Measurements from ENCODE around the gene FEV.

Gene FEV

DNA sequence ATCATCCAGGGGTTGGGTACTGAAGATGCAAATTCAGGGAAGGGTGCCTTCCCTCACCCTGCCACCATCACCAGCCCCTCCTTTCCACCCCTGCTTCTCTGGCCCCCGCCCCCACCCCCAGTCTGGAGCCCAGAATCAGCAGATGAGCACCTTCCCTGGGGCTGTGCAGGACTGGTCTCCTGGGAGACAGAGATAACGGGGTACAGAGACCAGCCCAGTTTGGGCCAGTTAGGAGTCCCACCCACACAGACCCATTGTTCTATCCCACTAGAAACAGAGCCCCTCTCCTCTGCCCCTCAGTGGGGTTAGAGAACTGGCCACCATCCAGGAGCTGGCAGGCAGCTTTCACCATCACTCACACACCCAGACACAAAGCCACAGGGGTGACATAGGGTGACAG is 12.7 kb upstream of the FEV start:
- no peak overlapping the region for H3K4me2 ChIP-seq (ENCODE audit: insufficient read depth, low read length)
- H3K36me3 ChIP-seq (ENCODE audit: insufficient read depth, low read length): no peaks in the 10 kb centered on the region
- no peak overlapping the region for H3K4me3 ChIP-seq (ENCODE audit: low read depth in 1 of 2, low read length in 2 of 2)
- H3K4me1 ChIP-seq (ENCODE audit: insufficient read depth, low read length): peaks cover 4% of the 10 kb centered on the region; the same call in 1 of the 2 replicates
- H2AFZ ChIP-seq (ENCODE audit: low read depth, low read length): no peak overlapping the region
- H3K27me3 ChIP-seq (ENCODE audit: insufficient read depth, low read length, poor library complexity): peaks cover 10% of the 10 kb centered on the region
- no peaks in the 10 kb centered on the region for H3K9me3 ChIP-seq (ENCODE audit: insufficient read depth, low read length, severe bottlenecking)
- ATAC-seq (ENCODE audit: insufficient read depth, low read depth): no peak
- TF ChIP-seq, protein P1, sequence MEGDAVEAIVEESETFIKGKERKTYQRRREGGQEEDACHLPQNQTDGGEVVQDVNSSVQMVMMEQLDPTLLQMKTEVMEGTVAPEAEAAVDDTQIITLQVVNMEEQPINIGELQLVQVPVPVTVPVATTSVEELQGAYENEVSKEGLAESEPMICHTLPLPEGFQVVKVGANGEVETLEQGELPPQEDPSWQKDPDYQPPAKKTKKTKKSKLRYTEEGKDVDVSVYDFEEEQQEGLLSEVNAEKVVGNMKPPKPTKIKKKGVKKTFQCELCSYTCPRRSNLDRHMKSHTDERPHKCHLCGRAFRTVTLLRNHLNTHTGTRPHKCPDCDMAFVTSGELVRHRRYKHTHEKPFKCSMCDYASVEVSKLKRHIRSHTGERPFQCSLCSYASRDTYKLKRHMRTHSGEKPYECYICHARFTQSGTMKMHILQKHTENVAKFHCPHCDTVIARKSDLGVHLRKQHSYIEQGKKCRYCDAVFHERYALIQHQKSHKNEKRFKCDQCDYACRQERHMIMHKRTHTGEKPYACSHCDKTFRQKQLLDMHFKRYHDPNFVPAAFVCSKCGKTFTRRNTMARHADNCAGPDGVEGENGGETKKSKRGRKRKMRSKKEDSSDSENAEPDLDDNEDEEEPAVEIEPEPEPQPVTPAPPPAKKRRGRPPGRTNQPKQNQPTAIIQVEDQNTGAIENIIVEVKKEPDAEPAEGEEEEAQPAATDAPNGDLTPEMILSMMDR (IDR thresholded peaks at IDR 0.05; ENCODE audit: borderline replicate concordance, extremely low read depth, low read length, poor library complexity, severe bottlenecking): no peak
- TF ChIP-seq EZH2 (IDR thresholded peaks at IDR 0.05; ENCODE audit: borderline replicate concordance, low read depth, low read length, severe bottlenecking): no peak
- DNase-seq: no peak
- H3K9ac ChIP-seq (ENCODE audit: low read depth, low read length): no peak overlapping the region
- no peak overlapping the region for H3K27ac ChIP-seq (ENCODE audit: low read length)
- H4K20me1 ChIP-seq (ENCODE audit: insufficient read depth, low read length): peaks cover 8% of the 10 kb centered on the region
- H3K79me2 ChIP-seq (ENCODE audit: insufficient read depth, low read length): no peaks in the 10 kb centered on the region

DNA sequence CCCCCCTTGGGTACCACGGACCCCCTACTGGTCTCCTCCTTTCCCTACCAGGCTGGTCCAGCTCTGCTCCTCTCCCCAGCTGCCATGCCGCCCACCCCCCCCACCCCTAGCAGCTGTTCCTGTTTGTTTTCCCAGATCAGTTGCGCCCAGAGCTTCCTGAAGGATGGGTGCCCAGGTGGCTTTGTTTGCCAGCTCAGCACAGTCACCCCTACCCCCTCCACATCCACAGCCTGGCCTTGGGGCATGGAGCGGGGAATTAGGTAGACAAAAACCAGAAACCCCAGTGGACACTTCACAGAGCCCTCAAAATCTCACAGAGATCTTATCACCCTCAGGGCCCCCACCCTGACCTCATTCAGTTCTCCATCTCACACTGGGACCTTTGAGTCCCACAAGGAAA is 12.0 kb upstream of the FEV start:
- DNase-seq: no peak
- H3K4me1 ChIP-seq (ENCODE audit: insufficient read depth, low read length): peaks cover 4% of the 10 kb centered on the region; the same call in 1 of the 2 replicates

DNA sequence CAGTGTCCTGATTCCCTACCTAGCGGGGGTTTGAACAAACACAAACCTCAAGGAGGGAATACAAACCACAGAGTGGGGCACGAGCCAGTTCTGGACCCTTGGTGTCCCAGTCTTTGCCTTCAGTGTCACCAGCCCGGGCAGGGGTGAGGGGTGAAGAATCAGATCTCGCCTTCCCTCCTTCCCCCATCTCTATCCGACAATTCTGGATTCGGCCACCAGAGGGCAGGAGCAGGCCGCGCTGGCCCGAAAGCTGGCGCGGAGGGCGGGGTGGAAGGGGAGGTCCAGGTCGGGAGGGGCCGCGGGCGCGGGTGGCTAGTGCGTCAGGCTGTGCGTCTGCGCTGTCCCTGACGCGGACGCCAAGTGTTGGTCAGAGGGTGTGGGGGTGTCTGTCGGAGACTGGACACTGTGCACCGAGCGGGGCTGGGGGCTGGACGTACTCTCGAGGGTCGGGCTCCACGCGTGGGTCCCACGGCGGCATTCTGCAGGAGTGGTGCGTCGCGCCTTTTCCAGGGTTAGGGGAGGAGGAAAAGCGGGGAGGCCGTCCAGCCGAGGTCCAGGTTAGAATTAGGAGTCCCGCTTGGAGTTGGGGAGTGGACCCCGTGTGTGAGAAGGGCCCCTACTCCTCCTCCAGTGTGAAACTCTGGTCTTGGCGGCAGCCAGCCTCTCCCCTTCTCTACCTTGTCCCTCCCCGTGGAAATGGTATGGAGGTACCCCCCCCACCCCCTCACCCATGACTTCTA is 11.2 kb upstream of the FEV start:
- H3K4me3 ChIP-seq (ENCODE audit: low read depth in 1 of 2, low read length in 2 of 2): no peak overlapping the region
- H4K20me1 ChIP-seq (ENCODE audit: insufficient read depth, low read length): peaks cover 17% of the 10 kb centered on the region
- peak; percentile 67 for DNase-seq
- H3K4me1 ChIP-seq (ENCODE audit: insufficient read depth, low read length): peaks cover 4% of the 10 kb centered on the region; the same call in 1 of the 2 replicates
- no peak overlapping the region for H2AFZ ChIP-seq (ENCODE audit: low read depth, low read length)
- no peaks in the 10 kb centered on the region for H3K36me3 ChIP-seq (ENCODE audit: insufficient read depth, low read length)
- no peak for TF ChIP-seq EZH2 (IDR thresholded peaks at IDR 0.05; ENCODE audit: borderline replicate concordance, low read depth, low read length, severe bottlenecking)
- TF ChIP-seq, protein P1 (IDR thresholded peaks at IDR 0.05; ENCODE audit: borderline replicate concordance, extremely low read depth, low read length, poor library complexity, severe bottlenecking): peak; percentile 75
- H3K79me2 ChIP-seq (ENCODE audit: insufficient read depth, low read length): no peaks in the 10 kb centered on the region
- peaks cover 24% of the 10 kb centered on the region for H3K27me3 ChIP-seq (ENCODE audit: insufficient read depth, low read length, poor library complexity)
- no peak overlapping the region for H3K4me2 ChIP-seq (ENCODE audit: insufficient read depth, low read length)
- peak; percentile 67 for ATAC-seq (ENCODE audit: insufficient read depth, low read depth)
- H3K9me3 ChIP-seq (ENCODE audit: insufficient read depth, low read length, severe bottlenecking): no peaks in the 10 kb centered on the region
- no peak overlapping the region for H3K9ac ChIP-seq (ENCODE audit: low read depth, low read length)
- H3K27ac ChIP-seq (ENCODE audit: low read length): no peak overlapping the region

More for the DNA sequence above, 12.0 kb upstream of the FEV start:
- Histone ChIP-seq H3K27ac (ENCODE audit: low read length) (no peak overlapping the region), H3K9ac (ENCODE audit: low read depth, low read length) (no peak overlapping the region), H3K9me3 (ENCODE audit: insufficient read depth, low read length, severe bottlenecking) (no peaks in the 10 kb centered on the region), H3K27me3 (ENCODE audit: insufficient read depth, low read length, poor library complexity) (peaks cover 16% of the 10 kb centered on the region), H3K4me3 (ENCODE audit: low read depth in 1 of 2, low read length in 2 of 2) (no peak overlapping the region), H3K79me2 (ENCODE audit: insufficient read depth, low read length) (no peaks in the 10 kb centered on the region), H4K20me1 (ENCODE audit: insufficient read depth, low read length) (peaks cover 13% of the 10 kb centered on the region), H2AFZ (ENCODE audit: low read depth, low read length) (no peak overlapping the region), H3K4me2 (ENCODE audit: insufficient read depth, low read length) (no peak overlapping the region), H3K36me3 (ENCODE audit: insufficient read depth, low read length) (no peaks in the 10 kb centered on the region)
- TF ChIP-seq, protein P1 (IDR thresholded peaks at IDR 0.05; ENCODE audit: borderline replicate concordance, extremely low read depth, low read length, poor library complexity, severe bottlenecking): no peak
- no peak for TF ChIP-seq EZH2 (IDR thresholded peaks at IDR 0.05; ENCODE audit: borderline replicate concordance, low read depth, low read length, severe bottlenecking)
- no peak for ATAC-seq (ENCODE audit: insufficient read depth, low read depth)

Data from DND-41 (cell line).